HepG2 (cell line): Measurements from ENCODE around the gene CACNA2D1.

Source experiments
- DPF2 ChIP-seq: sonication (generic); formaldehyde crosslinking; IDR thresholded peaks from 2 replicates; pipeline ENCODE4 v1.4.0; 2020; ENCODE audit warnings: mild to moderate bottlenecking, low read depth, missing genetic modification reagents, borderline replicate concordance
- GMEB2 ChIP-seq: IDR thresholded peaks from 2 replicates; pipeline ENCODE4 v1.6.1; 2016; ENCODE audit warnings: missing biosample characterization, missing genetic modification reagents, low read depth

GRCh38 chr7:82156893-82157292 is 286.7 kb downstream of the CACNA2D1 start:
- TF ChIP-seq GMEB2 (CRISPR knock-in tag) (no peak), DPF2 (CRISPR knock-in tag) (no peak)
